HCT116 (cell line): ENCODE measurements around the gene ITGB6. TPM values are rescaled to one million over a fixed set of nuclear protein-coding genes. Genes with fewer than 3 reads are reported as not detected.

Source experiments
- ATAC-seq: fragments of 200-7000 bp; cut with Tn5 transposase; 2 replicates; pipeline ENCODE4 v1.9.1; 2020; ENCODE audit warnings: mild to moderate bottlenecking, moderate library complexity
- BruUV-seq: library from RNA; stranded (reverse); fragments of 400-500 nt; replicated peaks from 2 replicates; lab custom pipeline; 2021; lab: Mats Ljungman, UMichigan
- CTCF ChIA-PET: fragments of 300-600 bp; sonication (Branson Sonifier 250); formaldehyde crosslinking; loops from one replicate; lab custom pipeline; 2021; ENCODE audit warnings: antibody characterized with exemption; lab: Charles Lee
- POLR2A ChIA-PET: fragments of 300-600, 350-600 bp; sonication (Branson Sonifier 250); formaldehyde crosslinking; loops from one replicate; lab custom pipeline; 2021; ENCODE audit warnings: antibody characterized with exemption; lab: Charles Lee
- RAD21 ChIA-PET, 2 experiments: fragments of 300-600 bp; sonication (Branson Sonifier 250); formaldehyde crosslinking; loops; one replicate each; lab custom pipeline; 2023; ENCODE audit warnings: low total read pairs in 2 of 2; ENCODE audit not compliant: uncharacterized antibody in 2 of 2, unreplicated experiment in 2 of 2, low non-redundant PET in 1 of 2; lab: Charles Lee
- DNase-seq: peaks from one replicate; pipeline ENCODE4 v3.0.0-alpha.2; 2010; ENCODE audit warnings: low read depth, low spot score
- H2AFZ ChIP-seq: fragments of 200-600 bp; shearing (Covaris generic), sonication (generic); 2 replicates; pipeline ENCODE4 v1.6.1; 2017; ENCODE audit warnings: low read depth, mixed run types, mixed read lengths, antibody characterized with exemption, low read length; ENCODE audit not compliant: poor library complexity, severe bottlenecking
- H3K27ac ChIP-seq: 2 replicates; pipeline ENCODE4 v1.5.1; 2012; ENCODE audit warnings: low read depth, low read length
- H3K27me3 ChIP-seq: fragments of 200-600 bp; sonication (generic); 2 replicates; pipeline ENCODE4 v1.6.1; 2016; ENCODE audit warnings: mixed run types, low read length, mixed read lengths; ENCODE audit not compliant: insufficient read depth
- H3K36me3 ChIP-seq, 2 experiments: fragments of 200-500 bp in 1 of 2; fragments of 200-600 bp in 1 of 2; sonication (Bioruptor generic) in 1 of 2; sonication (generic) in 1 of 2; 2 replicates each; pipeline versions ENCODE4 v1.5.1 to v1.6.1; 2014 to 2016; ENCODE audit warnings: low read length in 2 of 2, inconsistent platforms in 1 of 2, mixed read lengths in 1 of 2, mixed run types in 1 of 2; ENCODE audit not compliant: insufficient read depth in 2 of 2, control insufficient read depth in 1 of 2
- H3K4me1 ChIP-seq, 2 experiments: fragments of 200-600 bp in 1 of 2; sonication (generic) in 1 of 2; 2 replicates each; pipeline versions ENCODE4 v1.5.1 to v1.6.1; 2012 to 2017; ENCODE audit warnings: low read length in 2 of 2, inconsistent platforms in 1 of 2, mild to moderate bottlenecking in 1 of 2, mixed read lengths in 1 of 2, mixed run types in 1 of 2, moderate library complexity in 1 of 2; ENCODE audit not compliant: insufficient read depth in 2 of 2, control insufficient read depth in 1 of 2
- H3K4me2 ChIP-seq: fragments of 200-600 bp; sonication (generic); 2 replicates; pipeline ENCODE4 v1.6.1; 2017; ENCODE audit warnings: mixed run types, low read length, mixed read lengths
- H3K4me3 ChIP-seq, 2 experiments: fragments of 200-600 bp in 1 of 2; sonication (generic) in 1 of 2; replicated peaks in 1 of 2; 2 replicates each; pipeline ENCODE4 v1.5.1; 2011 to 2016; ENCODE audit warnings: low read length in 2 of 2, control low read depth in 1 of 2, low read depth in 1 of 2, mild to moderate bottlenecking in 1 of 2, mixed read lengths in 1 of 2, mixed run types in 1 of 2
- H3K79me2 ChIP-seq: fragments of 200-600 bp; sonication (generic); 2 replicates; pipeline ENCODE4 v1.6.1; 2017; ENCODE audit warnings: mild to moderate bottlenecking, mixed run types, low read length, moderate library complexity, mixed read lengths; ENCODE audit not compliant: insufficient read depth
- H3K9ac ChIP-seq: fragments of 200-600 bp; sonication (generic); 2 replicates; pipeline ENCODE4 v1.6.1; 2016; ENCODE audit warnings: low read length, mixed read lengths
- H3K9me2 ChIP-seq: fragments of 200-600 bp; sonication (generic), shearing (Covaris generic); 2 replicates; pipeline ENCODE4 v1.6.1; 2017; ENCODE audit warnings: mixed run types, mild to moderate bottlenecking, moderate library complexity; ENCODE audit not compliant: insufficient read depth
- H3K9me3 ChIP-seq, 2 experiments: fragments of 200-500 bp in 1 of 2; fragments of 200-600 bp in 1 of 2; sonication (Bioruptor generic) in 1 of 2; sonication (generic) in 1 of 2; 2 replicates each; pipeline ENCODE4 v1.6.1; 2014 to 2017; ENCODE audit warnings: low read length in 2 of 2, mixed read lengths in 2 of 2, inconsistent platforms in 1 of 2, low read depth in 1 of 2, mild to moderate bottlenecking in 1 of 2, mixed run types in 1 of 2, moderate library complexity in 1 of 2; ENCODE audit not compliant: control insufficient read depth in 1 of 2, insufficient read depth in 1 of 2
- H4K20me1 ChIP-seq: fragments of 200-600 bp; sonication (generic), shearing (Covaris generic); 2 replicates; pipeline ENCODE4 v1.6.1; 2017; ENCODE audit warnings: mixed run types, mild to moderate bottlenecking, moderate library complexity; ENCODE audit not compliant: insufficient read depth
- CEBPB ChIP-seq: IDR thresholded peaks from 2 replicates; pipeline ENCODE4 v1.6.1; 2012; ENCODE audit warnings: low read depth
- EGR1 ChIP-seq: IDR thresholded peaks from 2 replicates; pipeline ENCODE4 v1.6.1; 2012; ENCODE audit warnings: low read depth
- EZH2phosphoT487 ChIP-seq: fragments of 200-600 bp; IDR thresholded peaks from 2 replicates; pipeline ENCODE4 v1.6.1; 2018; ENCODE audit warnings: antibody characterized with exemption, borderline replicate concordance
- FOSL1 ChIP-seq: IDR thresholded peaks from 2 replicates; pipeline ENCODE4 v1.6.1; 2012; ENCODE audit warnings: low read depth
- SIN3A ChIP-seq: IDR thresholded peaks from 2 replicates; pipeline ENCODE4 v1.6.1; 2012; ENCODE audit warnings: low read depth
- SP1 ChIP-seq: IDR thresholded peaks from 2 replicates; pipeline ENCODE4 v1.6.1; 2012; ENCODE audit warnings: low read depth
- SRF ChIP-seq: IDR thresholded peaks from 2 replicates; pipeline ENCODE4 v1.6.1; 2012; ENCODE audit warnings: low read depth
- TCF7L2 ChIP-seq: IDR thresholded peaks from 2 replicates; pipeline ENCODE4 v1.7.0; 2011; ENCODE audit warnings: borderline replicate concordance, inconsistent platforms; ENCODE audit not compliant: insufficient read depth, insufficient read length; ENCODE audit errors: extremely low read depth
- YY1 ChIP-seq: IDR thresholded peaks from 2 replicates; pipeline ENCODE4 v1.6.1; 2011; ENCODE audit warnings: low read length, low read depth, moderate library complexity, mild to moderate bottlenecking; ENCODE audit not compliant: insufficient replicate concordance; ENCODE audit errors: extremely low read depth
- ZFX ChIP-seq: fragments of 450-650 bp; IDR thresholded peaks from 2 replicates; pipeline ENCODE4 v1.6.1; 2017
- intact Hi-C: fragments of 100-400 bp; cut with micrococcal nuclease; formaldehyde crosslinking; loops from 2 replicates; pipeline ENCODE4 v1.10.0; 2022
- total RNA-seq: library from RNA; stranded (reverse); gene quantifications from one replicate; pipeline ENCODE4 v1.2.1, GENCODE V29; 2021; ENCODE audit not compliant: unreplicated experiment
- TF ChIP-seq, protein P1 (sequence below): IDR thresholded peaks from 2 replicates; pipeline ENCODE4 v1.6.1; 2011; ENCODE audit warnings: mild to moderate bottlenecking, low read length, moderate library complexity; ENCODE audit not compliant: insufficient replicate concordance; ENCODE audit errors: extremely low read depth
- TF ChIP-seq, protein P2 (sequence below), 3 experiments: fragments of 200-600 bp in 1 of 3; sonication (generic) in 1 of 3; IDR thresholded peaks in 2 of 3; conservative IDR thresholded peaks in 1 of 3; 2 replicates each; pipeline ENCODE4 v1.5.1; 2012 to 2017; ENCODE audit warnings: low read depth in 2 of 3, low read length in 2 of 3, antibody characterized with exemption in 1 of 3, borderline replicate concordance in 1 of 3, control low read depth in 1 of 3, mild to moderate bottlenecking in 1 of 3, mixed read lengths in 1 of 3, mixed run types in 1 of 3, moderate library complexity in 1 of 3; ENCODE audit not compliant: insufficient read depth in 1 of 3
- TF ChIP-seq, protein P3 (sequence below): IDR thresholded peaks from 2 replicates; pipeline ENCODE4 v1.6.1; 2012

ITGB6 gene
- total RNA-seq, 1 experiment from 2014 or later: 0.12 TPM

DNA sequence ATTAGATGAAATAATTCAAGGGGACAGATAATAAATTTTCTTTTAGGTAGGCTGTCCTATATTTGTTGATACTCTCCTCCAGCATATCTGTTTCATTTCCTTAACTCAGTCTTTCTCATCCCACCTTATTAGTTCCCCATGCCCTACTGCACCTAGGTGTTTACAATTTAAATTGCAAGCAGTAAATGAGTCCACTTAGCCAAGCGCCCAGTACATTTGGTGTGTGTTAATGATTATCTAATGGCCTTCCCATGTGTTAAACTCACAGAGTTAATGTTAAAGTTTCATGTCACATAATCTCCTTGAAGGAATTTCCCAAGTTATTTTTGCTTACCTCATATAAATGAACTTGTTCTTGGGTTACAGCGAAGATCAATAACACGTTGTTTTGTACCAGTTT lies 31.2 kb downstream of the ITGB6 start:
- Histone ChIP-seq H3K79me2 (no peaks in the 10 kb centered on the region), H3K9me3 (no peaks in the 10 kb centered on the region), H3K4me3 (no peak overlapping the region), H3K9me2 (no peaks in the 10 kb centered on the region), H3K36me3 (no peaks in the 10 kb centered on the region), H3K4me1 (no peaks in the 10 kb centered on the region), H3K9ac (no peak overlapping the region), H3K4me2 (no peak overlapping the region), H3K27me3 (no peaks in the 10 kb centered on the region), H4K20me1 (no peaks in the 10 kb centered on the region), H2AFZ (no peak overlapping the region), H3K27ac (no peak overlapping the region)
- DNase-seq (no peak), ATAC-seq (no peak)
- TF ChIP-seq EGR1 (no peak), FOSL1 (no peak), CEBPB (no peak), TCF7L2 (no peak), YY1 (no peak), EZH2phosphoT487 (no peak), SRF (no peak), SP1 (no peak), SIN3A (no peak), ZFX (no peak)
- TF ChIP-seq, protein P1, sequence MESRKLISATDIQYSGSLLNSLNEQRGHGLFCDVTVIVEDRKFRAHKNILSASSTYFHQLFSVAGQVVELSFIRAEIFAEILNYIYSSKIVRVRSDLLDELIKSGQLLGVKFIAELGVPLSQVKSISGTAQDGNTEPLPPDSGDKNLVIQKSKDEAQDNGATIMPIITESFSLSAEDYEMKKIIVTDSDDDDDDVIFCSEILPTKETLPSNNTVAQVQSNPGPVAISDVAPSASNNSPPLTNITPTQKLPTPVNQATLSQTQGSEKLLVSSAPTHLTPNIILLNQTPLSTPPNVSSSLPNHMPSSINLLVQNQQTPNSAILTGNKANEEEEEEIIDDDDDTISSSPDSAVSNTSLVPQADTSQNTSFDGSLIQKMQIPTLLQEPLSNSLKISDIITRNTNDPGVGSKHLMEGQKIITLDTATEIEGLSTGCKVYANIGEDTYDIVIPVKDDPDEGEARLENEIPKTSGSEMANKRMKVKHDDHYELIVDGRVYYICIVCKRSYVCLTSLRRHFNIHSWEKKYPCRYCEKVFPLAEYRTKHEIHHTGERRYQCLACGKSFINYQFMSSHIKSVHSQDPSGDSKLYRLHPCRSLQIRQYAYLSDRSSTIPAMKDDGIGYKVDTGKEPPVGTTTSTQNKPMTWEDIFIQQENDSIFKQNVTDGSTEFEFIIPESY: no peak
- TF ChIP-seq, protein P2, sequence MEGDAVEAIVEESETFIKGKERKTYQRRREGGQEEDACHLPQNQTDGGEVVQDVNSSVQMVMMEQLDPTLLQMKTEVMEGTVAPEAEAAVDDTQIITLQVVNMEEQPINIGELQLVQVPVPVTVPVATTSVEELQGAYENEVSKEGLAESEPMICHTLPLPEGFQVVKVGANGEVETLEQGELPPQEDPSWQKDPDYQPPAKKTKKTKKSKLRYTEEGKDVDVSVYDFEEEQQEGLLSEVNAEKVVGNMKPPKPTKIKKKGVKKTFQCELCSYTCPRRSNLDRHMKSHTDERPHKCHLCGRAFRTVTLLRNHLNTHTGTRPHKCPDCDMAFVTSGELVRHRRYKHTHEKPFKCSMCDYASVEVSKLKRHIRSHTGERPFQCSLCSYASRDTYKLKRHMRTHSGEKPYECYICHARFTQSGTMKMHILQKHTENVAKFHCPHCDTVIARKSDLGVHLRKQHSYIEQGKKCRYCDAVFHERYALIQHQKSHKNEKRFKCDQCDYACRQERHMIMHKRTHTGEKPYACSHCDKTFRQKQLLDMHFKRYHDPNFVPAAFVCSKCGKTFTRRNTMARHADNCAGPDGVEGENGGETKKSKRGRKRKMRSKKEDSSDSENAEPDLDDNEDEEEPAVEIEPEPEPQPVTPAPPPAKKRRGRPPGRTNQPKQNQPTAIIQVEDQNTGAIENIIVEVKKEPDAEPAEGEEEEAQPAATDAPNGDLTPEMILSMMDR (IDR thresholded peaks at IDR 0.05 in 2 of 3, conservative IDR thresholded peaks at IDR 0.05 in 1 of 3; ENCODE audit: borderline replicate concordance in 1 of 3, insufficient read depth in 1 of 3, low read depth in 2 of 3, low read length in 2 of 3): no peak
- TF ChIP-seq, protein P3, sequence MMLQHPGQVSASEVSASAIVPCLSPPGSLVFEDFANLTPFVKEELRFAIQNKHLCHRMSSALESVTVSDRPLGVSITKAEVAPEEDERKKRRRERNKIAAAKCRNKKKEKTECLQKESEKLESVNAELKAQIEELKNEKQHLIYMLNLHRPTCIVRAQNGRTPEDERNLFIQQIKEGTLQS: no peak
- RAD21 ChIA-PET: no interaction called here
- no TSS peak for BruUV-seq
- CTCF ChIA-PET: no interaction called here
- intact Hi-C loops: no loop called here
- POLR2A ChIA-PET: no interaction called here
